B cell (primary cell): ENCODE measurements around the gene DHX40.
"Not testable (repeated sequence)": the region's sequence is repeated elsewhere in the genome, so short reads cannot be mapped to it uniquely, and the experiment has no call there.

ENCODE experiments used
- EZH2 ChIP-seq: IDR thresholded peaks from 2 replicates; pipeline ENCODE4 v1.6.1; 2012; ENCODE audit warnings: borderline replicate concordance, low read depth, mild to moderate bottlenecking, moderate library complexity, low read length; ENCODE audit not compliant: insufficient read depth, poor library complexity, severe bottlenecking
- TF ChIP-seq, protein P1 (sequence below): fragments of 200-600 bp; IDR thresholded peaks from one replicate; pipeline ENCODE4 v1.8.0; 2022; ENCODE audit warnings: antibody characterized with exemption, mild to moderate bottlenecking

DNA sequence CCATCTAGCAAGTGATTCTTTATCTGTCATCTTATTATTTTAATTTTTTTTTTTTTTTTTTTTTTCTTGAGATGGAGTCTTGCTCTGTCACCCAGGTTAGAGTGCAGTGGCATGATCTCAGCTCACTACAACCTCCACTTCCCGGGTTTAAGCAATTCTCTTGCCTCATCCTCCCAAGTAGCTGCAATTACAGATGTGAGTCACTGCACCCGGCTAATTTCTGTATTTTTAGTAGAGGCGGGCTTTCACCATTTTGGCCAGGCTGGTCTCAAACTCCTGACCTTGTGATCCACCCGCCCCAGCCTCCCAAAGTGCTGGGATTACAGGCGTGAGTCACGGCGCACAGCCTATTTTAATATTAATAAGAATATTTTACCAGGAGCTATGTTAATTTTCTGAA lies 91.2 kb downstream of the DHX40 start:
- TF ChIP-seq, protein P1, sequence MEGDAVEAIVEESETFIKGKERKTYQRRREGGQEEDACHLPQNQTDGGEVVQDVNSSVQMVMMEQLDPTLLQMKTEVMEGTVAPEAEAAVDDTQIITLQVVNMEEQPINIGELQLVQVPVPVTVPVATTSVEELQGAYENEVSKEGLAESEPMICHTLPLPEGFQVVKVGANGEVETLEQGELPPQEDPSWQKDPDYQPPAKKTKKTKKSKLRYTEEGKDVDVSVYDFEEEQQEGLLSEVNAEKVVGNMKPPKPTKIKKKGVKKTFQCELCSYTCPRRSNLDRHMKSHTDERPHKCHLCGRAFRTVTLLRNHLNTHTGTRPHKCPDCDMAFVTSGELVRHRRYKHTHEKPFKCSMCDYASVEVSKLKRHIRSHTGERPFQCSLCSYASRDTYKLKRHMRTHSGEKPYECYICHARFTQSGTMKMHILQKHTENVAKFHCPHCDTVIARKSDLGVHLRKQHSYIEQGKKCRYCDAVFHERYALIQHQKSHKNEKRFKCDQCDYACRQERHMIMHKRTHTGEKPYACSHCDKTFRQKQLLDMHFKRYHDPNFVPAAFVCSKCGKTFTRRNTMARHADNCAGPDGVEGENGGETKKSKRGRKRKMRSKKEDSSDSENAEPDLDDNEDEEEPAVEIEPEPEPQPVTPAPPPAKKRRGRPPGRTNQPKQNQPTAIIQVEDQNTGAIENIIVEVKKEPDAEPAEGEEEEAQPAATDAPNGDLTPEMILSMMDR = not testable (repeated sequence)
- not testable (repeated sequence) for TF ChIP-seq EZH2
